GM19438 (cell line): Measurements from ENCODE around the gene OR13J1.

Experiments used
- ATAC-seq: cut with Tn5 transposase; IDR thresholded peaks from one replicate; pipeline ENCODE4 v1.9.1; 2021; ENCODE audit warnings: low read depth; ENCODE audit not compliant: unreplicated experiment

Gene OR13J1

DNA sequence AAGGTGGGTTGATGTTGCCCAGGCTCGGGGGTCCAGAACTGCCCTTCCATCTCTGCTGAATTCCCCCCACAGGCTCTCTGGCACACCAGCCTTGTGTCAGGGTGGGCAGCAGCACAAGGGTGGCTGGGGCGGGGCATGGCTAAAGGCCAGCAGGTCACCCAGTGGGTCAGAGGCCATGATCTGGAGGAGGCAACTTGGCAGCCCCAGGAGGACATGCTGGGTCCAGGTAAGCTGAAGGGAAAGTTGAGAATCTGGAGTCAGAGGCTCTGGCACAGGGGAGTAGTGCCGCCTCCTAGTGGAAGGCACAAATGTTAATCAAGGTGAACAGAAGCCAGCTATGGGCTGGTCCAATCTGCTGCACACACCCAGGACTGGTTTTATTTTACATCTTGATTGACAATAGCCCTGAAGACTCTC lies 35.0 kb downstream of the OR13J1 start:
- ATAC-seq, result no peak

DNA sequence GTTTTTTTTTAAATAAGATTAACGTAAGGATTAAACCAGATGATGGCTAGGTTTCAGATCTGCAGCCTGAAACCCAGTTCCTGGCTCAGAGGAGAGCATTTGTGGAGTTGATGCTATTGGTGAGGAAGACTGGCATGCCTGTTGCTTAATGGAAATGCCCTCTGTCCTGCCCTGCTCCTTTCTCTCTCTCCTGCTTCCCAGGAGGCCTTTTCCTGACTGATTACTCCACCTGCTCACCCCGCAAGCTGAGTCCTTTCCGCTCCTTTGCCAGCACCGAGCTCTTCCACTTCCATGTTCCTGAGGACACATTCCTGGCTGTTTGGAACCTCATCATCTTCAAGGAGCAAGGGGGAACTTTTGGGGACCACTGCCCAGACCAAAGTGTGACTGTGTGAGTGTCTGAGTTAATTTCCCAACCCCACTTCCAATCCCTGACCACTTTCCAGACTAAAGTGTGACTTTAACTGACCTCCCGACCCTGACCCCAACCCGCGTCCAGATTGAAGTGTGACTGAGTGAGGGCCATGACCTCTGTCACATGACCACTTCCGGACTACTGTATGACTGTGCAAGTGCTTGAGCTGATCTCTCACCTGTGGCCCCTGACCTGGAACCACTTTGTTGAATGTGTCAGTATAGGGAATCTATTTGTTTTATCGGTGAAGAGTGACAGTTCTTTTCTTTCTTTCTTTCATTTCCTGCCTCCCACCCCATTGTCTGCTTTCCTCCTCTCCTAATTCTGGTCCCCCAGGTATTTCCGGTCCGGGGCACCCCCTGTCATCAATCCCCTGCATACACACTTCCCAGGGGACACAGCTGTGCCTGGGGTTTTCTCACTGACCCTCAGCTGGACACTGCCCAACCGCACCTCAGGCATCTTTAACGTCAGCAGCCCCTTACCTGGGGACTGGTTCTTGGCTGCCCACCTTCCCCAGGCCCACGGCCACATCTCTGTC lies 35.7 kb downstream of the OR13J1 start:
- no peak for ATAC-seq

DNA sequence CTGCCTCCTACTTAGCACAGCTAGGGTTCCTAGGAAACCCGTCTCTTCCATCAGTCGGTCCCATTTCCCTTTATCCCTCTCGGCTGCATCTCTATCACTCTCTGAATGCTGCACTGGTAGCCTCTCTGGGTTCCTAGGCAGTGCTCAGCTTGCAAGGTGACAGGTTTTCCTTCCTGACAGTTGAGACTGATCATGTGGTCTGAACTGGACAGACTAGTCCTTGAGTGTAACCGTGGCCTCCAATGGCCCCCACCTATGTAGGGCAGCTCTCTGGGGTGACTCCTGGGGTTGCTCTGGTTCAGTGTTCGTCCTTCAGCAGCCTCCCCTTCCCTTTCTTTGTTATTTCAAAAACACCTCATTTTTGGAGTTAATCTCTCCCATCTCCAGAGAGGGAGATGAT lies 37.4 kb downstream of the OR13J1 start:
- no peak for ATAC-seq

DNA sequence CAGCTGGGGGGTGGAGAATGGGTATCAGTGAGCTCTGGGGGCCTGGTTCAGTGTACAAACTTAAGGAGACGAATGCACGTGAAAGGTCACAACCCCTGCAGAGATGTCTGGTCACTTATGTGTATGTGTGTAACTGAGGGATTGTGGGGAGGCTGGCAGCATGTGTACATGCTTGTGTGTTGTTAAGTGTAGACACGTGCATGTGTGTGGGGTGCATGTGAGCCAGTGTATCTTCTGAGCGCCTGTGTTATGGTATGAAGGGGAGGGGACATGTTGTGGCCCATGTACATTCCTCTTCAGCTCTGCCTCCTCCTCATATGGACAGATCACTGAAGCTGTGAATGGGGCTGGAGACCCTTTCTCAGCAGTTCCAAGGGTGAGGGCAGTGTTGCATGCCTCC lies 39.2 kb downstream of the OR13J1 start:
- ATAC-seq, result no peak

DNA sequence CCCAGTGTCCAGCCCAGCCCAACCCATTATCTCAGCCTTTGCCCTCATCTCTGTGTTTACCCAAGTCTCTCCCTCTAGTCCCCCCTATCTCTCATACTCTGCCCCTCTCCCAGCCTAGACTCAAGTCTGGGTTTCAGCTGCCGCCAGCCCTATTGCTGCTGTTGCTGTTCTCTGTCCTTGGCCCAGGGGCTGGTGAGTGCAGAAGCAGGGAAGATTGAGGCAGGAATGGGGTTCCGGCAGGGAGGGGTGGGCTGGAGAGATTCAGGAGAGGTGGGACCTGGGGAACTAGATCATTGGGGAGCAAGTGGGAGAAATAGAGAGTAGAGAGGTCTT lies 40.5 kb downstream of the OR13J1 start:
- no peak for ATAC-seq

DNA sequence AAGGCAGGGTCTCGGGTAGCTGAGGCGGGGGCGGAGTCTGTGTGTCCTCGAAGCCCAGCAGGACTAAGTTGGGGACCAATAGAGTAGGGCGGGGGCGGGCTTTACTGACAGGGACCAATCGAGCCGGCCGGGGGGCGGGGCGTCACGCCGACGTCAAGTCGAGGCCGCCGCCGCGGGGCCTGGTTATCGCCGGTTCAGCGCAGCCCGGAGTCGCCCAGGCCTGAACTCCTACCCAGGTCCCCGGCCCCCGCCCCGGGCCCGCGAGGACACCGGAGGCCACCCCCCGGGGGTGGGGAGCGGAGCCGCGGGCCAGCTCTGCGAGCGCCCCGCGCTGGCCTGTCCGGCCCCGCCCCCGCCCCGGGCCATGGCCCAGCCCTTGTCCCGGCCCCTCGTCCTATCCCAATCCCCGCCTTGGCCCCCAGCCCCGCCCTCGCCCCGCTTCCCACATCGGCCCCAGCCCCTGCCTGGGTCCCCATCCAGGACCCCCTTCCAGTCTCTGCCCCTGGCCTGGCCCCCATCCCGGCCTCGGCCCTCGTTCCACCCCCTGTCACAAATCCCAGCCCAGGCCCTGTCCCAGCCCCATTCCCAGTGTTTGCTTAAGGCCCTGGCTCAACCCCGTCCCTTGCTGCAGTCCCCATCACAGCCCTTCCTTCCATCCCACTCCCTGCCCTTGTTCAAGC lies 41.0 kb downstream of the OR13J1 start, which contains the start of gene TMEM8B:
TMEM8B (plus strand) TSS at position 145 of the 680 bp plus-strand sequence; CDS start at position 365, 220 bp downstream.
- ATAC-seq, result peak; percentile 73

DNA sequence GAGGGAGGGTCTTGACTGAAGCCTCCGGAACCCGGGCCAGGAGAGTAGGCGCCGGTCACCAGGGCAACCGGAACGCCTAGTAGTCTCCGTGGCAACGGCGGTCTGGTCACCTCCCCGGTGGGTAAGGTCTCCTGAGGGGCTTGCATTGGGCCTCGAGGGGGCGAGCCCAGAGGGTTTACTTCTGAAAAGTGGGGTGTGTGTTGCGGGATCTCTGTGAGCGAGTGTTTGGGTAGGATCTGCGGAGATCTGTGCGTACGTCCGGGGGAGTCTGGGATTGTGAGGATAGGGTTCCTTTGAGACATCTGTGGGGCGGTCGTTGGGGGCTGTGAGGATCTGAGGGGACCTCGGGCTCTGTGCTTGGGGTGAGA lies 41.5 kb downstream of the OR13J1 start, which contains the start of gene FAM221B:
FAM221B (minus strand) TSS at position 17 of the 368 bp plus-strand sequence. CDS start 2,571 bp downstream, outside the sequence.
- no peak for ATAC-seq

DNA sequence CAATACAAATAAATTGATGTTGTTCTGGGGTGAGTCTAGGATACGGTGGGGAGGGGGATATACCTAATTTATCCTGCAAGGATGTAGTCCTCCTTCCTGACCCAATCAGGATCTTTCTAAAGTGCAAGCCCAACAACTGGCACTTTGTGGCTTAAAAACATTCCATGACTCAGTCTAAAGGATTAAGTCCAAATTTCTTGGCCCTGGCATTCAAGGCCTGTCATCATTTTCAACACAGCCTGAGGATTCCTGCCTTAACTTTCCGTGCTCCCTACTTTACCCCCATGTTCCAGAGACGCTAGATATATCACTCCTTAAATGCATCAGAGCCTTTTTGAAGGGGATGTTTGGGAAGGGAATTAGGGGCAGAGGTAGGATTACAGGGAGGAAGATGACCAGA lies 42.7 kb downstream of the OR13J1 start:
- no peak for ATAC-seq

DNA sequence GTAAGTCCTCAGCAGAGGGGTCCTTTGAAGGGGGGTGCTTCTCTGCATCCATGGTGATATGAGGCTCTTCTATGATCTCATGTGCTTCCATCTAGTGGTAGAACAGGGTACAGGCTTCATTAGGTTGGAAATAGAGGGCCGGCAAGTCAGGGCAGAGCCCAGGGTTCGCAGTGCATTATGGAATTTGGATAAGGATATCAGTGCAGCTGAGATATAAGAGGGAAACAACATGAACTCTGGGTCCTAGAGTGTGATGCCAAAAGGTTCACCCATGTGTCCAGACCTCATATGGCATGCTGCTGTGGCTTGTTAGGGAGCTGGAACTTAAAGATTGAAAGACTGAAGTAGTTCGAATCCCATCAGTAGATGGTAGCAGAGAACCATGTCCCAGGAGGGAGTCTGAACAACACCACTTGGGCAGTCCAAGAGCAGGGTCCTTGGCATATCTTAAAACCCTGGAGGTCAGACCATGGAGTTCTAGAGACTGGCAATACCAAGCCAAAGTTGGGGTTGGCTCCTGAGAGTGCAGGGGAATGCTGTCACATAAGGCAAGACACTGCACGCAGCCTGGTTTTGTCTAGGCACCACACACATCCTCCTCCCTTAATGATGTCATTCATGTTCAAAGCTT lies 44.0 kb downstream of the OR13J1 start:
- no peak for ATAC-seq

DNA sequence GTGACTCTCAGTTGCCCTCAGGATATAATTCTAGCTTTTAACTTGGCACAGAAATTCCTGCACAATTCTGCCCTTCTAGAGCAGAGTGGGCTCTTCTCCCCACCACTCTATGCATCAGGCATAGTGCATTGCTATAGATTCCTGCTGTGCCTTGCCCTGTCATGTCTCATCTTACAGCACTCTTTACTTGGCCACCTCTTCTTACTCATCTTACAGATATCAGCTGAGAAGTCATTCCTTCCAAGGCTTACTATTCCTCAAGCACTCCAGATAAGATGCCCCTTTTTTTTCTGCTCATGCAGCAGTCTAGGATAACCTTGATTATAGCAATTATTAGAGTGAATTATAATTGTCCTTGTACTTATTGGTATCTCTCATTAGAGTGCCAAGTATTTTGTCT lies 47.3 kb downstream of the OR13J1 start:
- ATAC-seq, result no peak

DNA sequence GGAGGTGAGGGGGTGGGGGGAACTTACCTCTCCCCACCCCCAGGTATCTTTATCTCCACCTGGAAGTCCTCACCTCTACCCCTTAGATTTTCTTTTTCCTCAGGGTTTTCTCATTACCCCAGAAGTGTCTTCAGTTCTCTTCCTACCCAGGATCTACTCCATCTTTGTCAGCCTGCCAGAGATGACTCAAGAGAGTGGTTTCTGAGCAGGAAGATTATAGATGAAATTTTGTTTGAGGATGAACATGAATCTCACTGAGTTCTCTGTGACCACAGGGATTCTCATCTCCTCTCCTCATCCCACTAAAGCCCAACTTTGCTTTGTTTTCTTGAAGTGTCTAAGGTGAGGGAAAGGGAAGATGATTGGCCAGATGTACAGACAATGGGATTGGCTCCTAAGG lies 50.1 kb downstream of the OR13J1 start:
- no peak for ATAC-seq
